H1 (cell line): ENCODE data around the gene CD276. TPM values are rescaled to one million over a fixed set of nuclear protein-coding genes. Genes with fewer than 3 reads are reported as not detected.

Experiments
- CTCF ChIA-PET: fragments of 300-600 bp; sonication (Branson Sonifier 250); formaldehyde crosslinking; loops from one replicate; lab custom pipeline; 2021; ENCODE audit not compliant: partially characterized antibody; lab: Charles Lee
- POLR2A ChIA-PET: fragments of 300-600 bp; sonication (Branson Sonifier 250); formaldehyde crosslinking; loops from one replicate; lab custom pipeline; 2021; ENCODE audit warnings: inconsistent platforms; ENCODE audit not compliant: partially characterized antibody; lab: Charles Lee
- DNase-seq, 2 experiments: peaks; one replicate each; pipeline versions ENCODE4 v3.0.0 to v3.0.0-alpha.2; 2010 to 2022; ENCODE audit warnings: low spot score in 2 of 2, low read depth in 1 of 2, mixed read lengths in 1 of 2
- FAIRE-seq: peaks from 2 replicates; lab custom pipeline; 2011; peaks lifted over from hg19 to GRCh38; lab: Jason Lieb, UNC
- H2AFZ ChIP-seq: 2 replicates; pipeline ENCODE4 v1.8.1; 2012; ENCODE audit warnings: low read length, inconsistent platforms
- H2AK5ac ChIP-seq: 2 replicates; pipeline ENCODE4 v1.6.1; 2013; ENCODE audit warnings: low read depth, low read length
- H2BK120ac ChIP-seq: replicated peaks from 2 replicates; pipeline ENCODE3; 2013; ENCODE audit warnings: low read depth, low read length, inconsistent platforms
- H2BK12ac ChIP-seq: 2 replicates; pipeline ENCODE4 v1.6.1; 2013; ENCODE audit warnings: low read depth, low read length
- H2BK15ac ChIP-seq: 2 replicates; pipeline ENCODE4 v1.6.1; 2013; ENCODE audit warnings: low read length
- H2BK20ac ChIP-seq: 2 replicates; pipeline ENCODE4 v1.6.1; 2013; ENCODE audit warnings: low read length
- H2BK5ac ChIP-seq: 2 replicates; pipeline ENCODE4 v1.6.1; 2013; ENCODE audit warnings: low read depth, low read length
- H3K14ac ChIP-seq: 2 replicates; pipeline ENCODE4 v1.6.1; 2013; ENCODE audit warnings: inconsistent platforms; ENCODE audit not compliant: insufficient read length
- H3K18ac ChIP-seq: 2 replicates; pipeline ENCODE4 v1.6.1; 2013; ENCODE audit warnings: low read length; ENCODE audit errors: extremely low read depth
- H3K23ac ChIP-seq: 2 replicates; pipeline ENCODE4 v1.6.1; 2013; ENCODE audit warnings: inconsistent platforms; ENCODE audit not compliant: insufficient read length
- H3K23me2 ChIP-seq: 2 replicates; pipeline ENCODE4 v1.6.1; 2013; ENCODE audit warnings: low read depth, low read length
- H3K27ac ChIP-seq: 2 replicates; pipeline ENCODE4 v1.6.1; 2011; ENCODE audit warnings: low read depth, low read length, inconsistent platforms
- H3K27me3 ChIP-seq, 4 experiments: replicated peaks in 1 of 4; 1 replicate in 1 of 4; 2 replicates in 3 of 4; pipeline versions ENCODE4 v1.6.1 to v1.8.1; 2011 to 2013; ENCODE audit warnings: low read length in 3 of 4, mild to moderate bottlenecking in 3 of 4, inconsistent platforms in 2 of 4, mixed read lengths in 2 of 4, moderate library complexity in 1 of 4; ENCODE audit not compliant: control insufficient read depth in 3 of 4, insufficient read depth in 3 of 4; ENCODE audit errors: extremely low read depth in 1 of 4
- H3K36me3 ChIP-seq, 4 experiments: 2 replicates each; pipeline versions ENCODE4 v1.6.1 to v1.8.1; 2011 to 2013; ENCODE audit warnings: mild to moderate bottlenecking in 4 of 4, low read length in 3 of 4, moderate library complexity in 2 of 4, control low read depth in 1 of 4, inconsistent platforms in 1 of 4; ENCODE audit not compliant: insufficient read depth in 4 of 4, control insufficient read depth in 2 of 4
- H3K4ac ChIP-seq: replicated peaks from 2 replicates; pipeline ENCODE3; 2013; ENCODE audit warnings: low read length, low read depth, mixed read lengths, inconsistent platforms; ENCODE audit not compliant: insufficient read length
- H3K4me1 ChIP-seq, 4 experiments: replicated peaks in 1 of 4; 1 replicate in 1 of 4; 2 replicates in 3 of 4; pipeline versions ENCODE4 v1.6.1 to v1.8.1; 2011 to 2013; ENCODE audit warnings: low read length in 3 of 4, inconsistent platforms in 2 of 4, mixed read lengths in 1 of 4; ENCODE audit not compliant: insufficient read depth in 4 of 4, control insufficient read depth in 3 of 4
- H3K4me2 ChIP-seq, 2 experiments: 2 replicates each; pipeline versions ENCODE4 v1.6.1 to v1.8.1; 2011 to 2013; ENCODE audit warnings: low read depth in 2 of 2, low read length in 2 of 2, control low read depth in 1 of 2, inconsistent platforms in 1 of 2, mild to moderate bottlenecking in 1 of 2; ENCODE audit not compliant: insufficient read depth in 1 of 2
- H3K4me3 ChIP-seq, 4 experiments: fragments of 200-600, 300-600 bp in 1 of 4; sonication (generic), shearing (Covaris generic), sonication (Bioruptor Twin) in 1 of 4; 2 replicates each; pipeline versions ENCODE4 v1.5.1 to v1.8.1; 2011 to 2016; ENCODE audit warnings: low read length in 4 of 4, low read depth in 3 of 4, control low read depth in 2 of 4, inconsistent platforms in 2 of 4, mild to moderate bottlenecking in 2 of 4, mixed read lengths in 1 of 4, moderate library complexity in 1 of 4; ENCODE audit not compliant: insufficient read depth in 2 of 4; ENCODE audit errors: extremely low read depth in 1 of 4
- H3K56ac ChIP-seq: replicated peaks from 2 replicates; pipeline ENCODE3; 2013; ENCODE audit warnings: low read depth, mild to moderate bottlenecking, mixed read lengths, low read length, inconsistent platforms; ENCODE audit not compliant: insufficient read length
- H3K79me1 ChIP-seq: 2 replicates; pipeline ENCODE4 v1.6.1; 2013; ENCODE audit warnings: low read depth, low read length, control low read depth
- H3K79me2 ChIP-seq, 2 experiments: 2 replicates each; pipeline versions ENCODE4 v1.6.1 to v1.8.1; 2012 to 2013; ENCODE audit warnings: low read length in 2 of 2, mild to moderate bottlenecking in 2 of 2, inconsistent platforms in 1 of 2; ENCODE audit not compliant: insufficient read depth in 2 of 2, control insufficient read depth in 1 of 2
- H3K9ac ChIP-seq, 4 experiments: replicated peaks in 1 of 4; 1 replicate in 1 of 4; 2 replicates in 3 of 4; pipeline versions ENCODE4 v1.6.1 to v1.8.1; 2011 to 2013; ENCODE audit warnings: low read depth in 3 of 4, low read length in 3 of 4, control low read depth in 2 of 4, mild to moderate bottlenecking in 2 of 4, moderate library complexity in 2 of 4, inconsistent platforms in 1 of 4; ENCODE audit errors: extremely low read depth in 1 of 4
- H3K9me3 ChIP-seq, 2 experiments: 2 replicates each; pipeline versions ENCODE4 v1.6.1 to v1.8.1; 2012 to 2013; ENCODE audit warnings: mild to moderate bottlenecking in 2 of 2, moderate library complexity in 2 of 2, control low read depth in 1 of 2, inconsistent platforms in 1 of 2, low read depth in 1 of 2, low read length in 1 of 2, mixed read lengths in 1 of 2; ENCODE audit not compliant: insufficient read depth in 2 of 2
- H4K20me1 ChIP-seq, 2 experiments: replicated peaks in 1 of 2; 2 replicates each; pipeline versions ENCODE3 to v1.8.1; 2011 to 2013; ENCODE audit warnings: inconsistent platforms in 2 of 2, low read length in 2 of 2, mild to moderate bottlenecking in 1 of 2; ENCODE audit not compliant: insufficient read depth in 2 of 2, control insufficient read depth in 1 of 2
- H4K5ac ChIP-seq: 2 replicates; pipeline ENCODE4 v1.6.1; 2013; ENCODE audit warnings: low read length, low read depth, mixed read lengths, inconsistent platforms; ENCODE audit not compliant: insufficient read length
- H4K8ac ChIP-seq: 2 replicates; pipeline ENCODE4 v1.8.0; 2013; ENCODE audit warnings: mild to moderate bottlenecking, moderate library complexity, low read length, inconsistent platforms; ENCODE audit not compliant: insufficient read depth; ENCODE audit errors: extremely low read depth
- H4K91ac ChIP-seq: replicated peaks from 2 replicates; pipeline ENCODE3; 2013; ENCODE audit warnings: low read length, mixed read lengths, inconsistent platforms; ENCODE audit not compliant: insufficient read length
- BRCA1 ChIP-seq: IDR thresholded peaks from 2 replicates; pipeline ENCODE4 v1.6.1; 2012; ENCODE audit warnings: low read depth, low read length, improper control_type of control experiment
- CBX5 ChIP-seq: fragments of 300-800, 300-1000 bp; sonication (generic); IDR thresholded peaks from 2 replicates; pipeline ENCODE4 v1.7.1; 2016; ENCODE audit warnings: antibody characterized with exemption, low read length, low read depth
- CREB1 ChIP-seq: IDR thresholded peaks from 2 replicates; pipeline ENCODE4 v1.6.1; 2012; ENCODE audit warnings: inconsistent platforms
- GABPA ChIP-seq: IDR thresholded peaks from 2 replicates; pipeline ENCODE4 v1.6.1; 2011; ENCODE audit warnings: mild to moderate bottlenecking, low read length, moderate library complexity, borderline replicate concordance; ENCODE audit not compliant: insufficient read depth
- JUN ChIP-seq: IDR thresholded peaks from 2 replicates; pipeline ENCODE4 v1.6.1; 2011; ENCODE audit warnings: low read depth, mild to moderate bottlenecking, improper control_type of control experiment, low read length
- RAD21 ChIP-seq, 2 experiments: IDR thresholded peaks in 1 of 2; conservative IDR thresholded peaks in 1 of 2; 2 replicates each; pipeline ENCODE4 v1.6.1; 2011; ENCODE audit warnings: low read depth in 2 of 2, low read length in 2 of 2, improper control_type of control experiment in 1 of 2, inconsistent platforms in 1 of 2, mild to moderate bottlenecking in 1 of 2, moderate library complexity in 1 of 2
- SIX5 ChIP-seq: IDR thresholded peaks from 2 replicates; pipeline ENCODE4 v1.6.1; 2011; ENCODE audit warnings: mild to moderate bottlenecking, low read depth, low read length
- SP1 ChIP-seq: IDR thresholded peaks from 2 replicates; pipeline ENCODE4 v1.6.1; 2011; ENCODE audit warnings: low read depth, low read length
- TBP ChIP-seq: IDR thresholded peaks from 2 replicates; pipeline ENCODE4 v1.6.1; 2011; ENCODE audit warnings: low read depth, low read length, improper control_type of control experiment
- WGBS, 2 experiments: shearing (Covaris generic) in 1 of 2; methylation state at CpG; one replicate each; pipeline versions ENCODE4 v1.1.6 to v1.1.7; 2013 to 2015; ENCODE audit warnings: low lambda C conversion rate in 2 of 2, mixed read lengths in 2 of 2, inconsistent platforms in 1 of 2, low coverage in 1 of 2, missing lambda C conversion rate in 1 of 2; ENCODE audit not compliant: insufficient replicate concordance in 2 of 2, insufficient coverage in 1 of 2, insufficient read length in 1 of 2; ENCODE audit errors: extremely low coverage in 1 of 2, missing lambda C conversion rate in 1 of 2; 5-methylcytosine and 5-hydroxymethylcytosine counted together
- polyA plus RNA-seq, 7 experiments: library from polyadenylated mRNA; depleted of rRNA in 3 of 7; stranded (reverse) in 5 of 7; unstranded in 2 of 7; fragments of >200 nt in 5 of 7; fragments of 200-250 nt in 2 of 7; gene quantifications; 1 replicate in 5 of 7; 2 replicates in 1 of 7; 4 replicates in 1 of 7; pipeline versions ENCODE4 v1.2.1 to v1.2.3, GENCODE V29; 2011 to 2013; ENCODE audit warnings: missing spikeins in 2 of 7, mixed read lengths in 2 of 7
- total RNA-seq: library from RNA; stranded (reverse); fragmentation: NEBNext Ultra II Directional; extraction: Animal tissue kit (Norgen Biotek cat#: 25700); gene quantifications from 2 replicates; pipeline ENCODE4 v1.2.1, GENCODE V29; 2021

Gene CD276
- total and polyA plus RNA-seq, 2 of the 8 experiments (the other 6 are each of a cell fraction or from before 2014, with no cell fraction given), result 156 to 158 TPM

- H4K5ac ChIP-seq, result no peak overlapping the region
- no peaks in the 10 kb centered on the region for H3K27me3 ChIP-seq
- no peaks in the 10 kb centered on the region for H4K20me1 ChIP-seq
- 98% methylated on average over 3 of the region's 3 CpGs; no CpG with 5 or more reads in 1 of the 2 experiments for WGBS, 2 experiments
- no peaks in the 10 kb centered on the region for H3K79me1 ChIP-seq
- H3K56ac ChIP-seq, result no peak overlapping the region
- H4K91ac ChIP-seq, result no peak overlapping the region
- H3K9me3 ChIP-seq, result no peaks in the 10 kb centered on the region
- POLR2A ChIA-PET, result no interaction called here
- H3K27ac ChIP-seq, result no peak overlapping the region
- peaks cover 0 to 4% (median 0%) of the 10 kb centered on the region in 4 experiments; a peak in 2 of 7 replicates for H3K4me1 ChIP-seq
- no peak overlapping the region for H2BK5ac ChIP-seq
- H2BK120ac ChIP-seq, result no peak overlapping the region
- no peaks in the 10 kb centered on the region for H3K36me3 ChIP-seq
- H2BK15ac ChIP-seq, result no peak overlapping the region
- no peak overlapping the region for H3K4me2 ChIP-seq
- H3K4ac ChIP-seq, result no peak overlapping the region
- FAIRE-seq, result no peak
- DNase-seq, result no peak
- no peak overlapping the region for H3K9ac ChIP-seq
- H2BK12ac ChIP-seq, result no peak overlapping the region
- H3K79me2 ChIP-seq, result no peaks in the 10 kb centered on the region
- peak overlapping the region; percentile 1 for H3K23ac ChIP-seq
- no peak overlapping the region for H3K18ac ChIP-seq
- TF ChIP-seq JUN (no peak), BRCA1 (no peak), SP1 (no peak), RAD21 (IDR thresholded peaks at IDR 0.05 in 1 of 2, conservative IDR thresholded peaks at IDR 0.05 in 1 of 2; ENCODE audit: low read depth in 2 of 2, low read length in 2 of 2) (no peak), CBX5 (no peak), GABPA (no peak), CREB1 (no peak), TBP (no peak), SIX5 (no peak)
- TF ChIP-seq, all 59 proteins: peak for 0
- H2AFZ ChIP-seq, result no peak overlapping the region
- H3K23me2 ChIP-seq, result no peaks in the 10 kb centered on the region
- H3K4me3 ChIP-seq, result no peak overlapping the region
- H3K14ac ChIP-seq, result no peak overlapping the region
- no peak overlapping the region for H4K8ac ChIP-seq
- H2AK5ac ChIP-seq, result no peak overlapping the region
- H2BK20ac ChIP-seq, result no peak overlapping the region
- CTCF ChIA-PET, result interaction anchor here (0.6 to 6.0 kb wide), 4 partner anchors 12 to 591 kb away, joined by 3 to 29 read pairs (median 4); no protein-coding TSS in a partner anchor
Measured at GRCh38 chr15:73724212-73724611, 40.0 kb downstream of the CD276 start.
